ENCODE results near the gene CFAP299.
A peak's percentile ranks its signal among the peaks of the same experiment; 100 is the strongest.

Gene CFAP299

DNA sequence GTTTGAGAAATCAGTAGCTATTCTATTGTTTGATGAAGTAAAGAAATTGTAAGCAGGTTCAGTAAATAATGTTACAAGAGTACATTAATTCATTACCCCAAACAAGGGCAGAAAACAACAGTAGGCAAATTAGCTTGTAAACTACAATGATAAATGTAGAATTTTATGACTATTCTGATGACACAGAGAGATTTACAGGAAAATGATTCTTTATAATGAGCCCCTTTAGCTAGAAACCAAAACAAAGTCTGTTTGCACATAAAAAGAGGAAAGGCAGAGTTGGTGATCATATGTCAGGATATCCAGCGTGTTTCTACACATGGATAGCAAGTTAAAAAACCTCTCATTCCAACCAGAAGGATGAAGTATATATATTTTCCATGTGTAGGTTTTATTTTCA, 204.8 kb downstream of the CFAP299 start:
- no peaks in the 10 kb centered on the region for H3K27me3 ChIP-seq (ENCODE audit: insufficient read depth, poor library complexity, severe bottlenecking)
- no peak for DNase-seq (ENCODE audit: low spot score)
- no peak overlapping the region for H3K27ac ChIP-seq (ENCODE audit: poor library complexity, severe bottlenecking)
- no peaks in the 10 kb centered on the region for H3K9me3 ChIP-seq (ENCODE audit: severe bottlenecking)
- H3K4me3 ChIP-seq (ENCODE audit: severe bottlenecking): no peak overlapping the region
- TF ChIP-seq, protein P1, sequence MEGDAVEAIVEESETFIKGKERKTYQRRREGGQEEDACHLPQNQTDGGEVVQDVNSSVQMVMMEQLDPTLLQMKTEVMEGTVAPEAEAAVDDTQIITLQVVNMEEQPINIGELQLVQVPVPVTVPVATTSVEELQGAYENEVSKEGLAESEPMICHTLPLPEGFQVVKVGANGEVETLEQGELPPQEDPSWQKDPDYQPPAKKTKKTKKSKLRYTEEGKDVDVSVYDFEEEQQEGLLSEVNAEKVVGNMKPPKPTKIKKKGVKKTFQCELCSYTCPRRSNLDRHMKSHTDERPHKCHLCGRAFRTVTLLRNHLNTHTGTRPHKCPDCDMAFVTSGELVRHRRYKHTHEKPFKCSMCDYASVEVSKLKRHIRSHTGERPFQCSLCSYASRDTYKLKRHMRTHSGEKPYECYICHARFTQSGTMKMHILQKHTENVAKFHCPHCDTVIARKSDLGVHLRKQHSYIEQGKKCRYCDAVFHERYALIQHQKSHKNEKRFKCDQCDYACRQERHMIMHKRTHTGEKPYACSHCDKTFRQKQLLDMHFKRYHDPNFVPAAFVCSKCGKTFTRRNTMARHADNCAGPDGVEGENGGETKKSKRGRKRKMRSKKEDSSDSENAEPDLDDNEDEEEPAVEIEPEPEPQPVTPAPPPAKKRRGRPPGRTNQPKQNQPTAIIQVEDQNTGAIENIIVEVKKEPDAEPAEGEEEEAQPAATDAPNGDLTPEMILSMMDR (IDR thresholded peaks at IDR 0.05; ENCODE audit: poor library complexity, severe bottlenecking): no peak
- H3K36me3 ChIP-seq (ENCODE audit: low read depth): no peaks in the 10 kb centered on the region
- ATAC-seq (ENCODE audit: low read depth): no peak
- peaks cover 8% of the 10 kb centered on the region for H3K4me1 ChIP-seq (ENCODE audit: insufficient read depth, poor library complexity, severe bottlenecking)

DNA sequence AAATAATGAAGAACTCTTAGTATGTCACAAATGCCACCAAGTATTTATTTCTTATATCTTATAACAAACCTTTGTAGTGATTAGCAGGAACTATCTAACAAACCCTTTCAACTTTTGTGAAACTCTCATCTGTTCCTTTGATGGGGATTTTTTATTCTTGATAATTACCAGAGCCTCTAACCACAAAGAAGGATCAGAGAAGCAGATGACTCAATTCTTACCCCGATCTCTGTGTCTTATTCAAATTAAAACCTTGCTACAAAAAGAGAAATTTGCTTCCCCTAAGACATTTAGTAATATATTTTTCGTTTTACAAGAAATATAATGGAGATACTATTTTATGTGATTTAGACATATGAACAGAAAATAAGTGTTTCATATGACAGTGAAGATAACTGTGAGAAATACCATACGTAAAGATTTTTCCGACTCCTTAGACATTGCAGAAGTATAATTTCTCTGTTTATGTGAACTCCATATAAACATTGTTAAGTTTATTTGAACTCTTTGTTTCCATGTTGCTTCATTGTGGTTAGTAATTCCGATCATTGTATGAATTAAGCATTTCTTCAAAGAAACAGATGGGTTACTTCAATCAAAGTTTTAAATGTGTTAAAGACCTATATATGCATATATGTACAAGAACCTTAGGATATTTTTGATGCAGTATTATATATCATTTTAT, 205.4 kb downstream of the CFAP299 start:
- no peaks in the 10 kb centered on the region for H3K27me3 ChIP-seq (ENCODE audit: insufficient read depth, poor library complexity, severe bottlenecking)
- TF ChIP-seq, protein P1 (IDR thresholded peaks at IDR 0.05; ENCODE audit: poor library complexity, severe bottlenecking): no peak
- no peak for ATAC-seq (ENCODE audit: low read depth)
- no peak overlapping the region for H3K27ac ChIP-seq (ENCODE audit: poor library complexity, severe bottlenecking)
- DNase-seq (ENCODE audit: low spot score): no peak
- H3K9me3 ChIP-seq (ENCODE audit: severe bottlenecking): no peaks in the 10 kb centered on the region
- H3K4me1 ChIP-seq (ENCODE audit: insufficient read depth, poor library complexity, severe bottlenecking): peaks cover 8% of the 10 kb centered on the region
- no peaks in the 10 kb centered on the region for H3K36me3 ChIP-seq (ENCODE audit: low read depth)
- H3K4me3 ChIP-seq (ENCODE audit: severe bottlenecking): no peak overlapping the region

DNA sequence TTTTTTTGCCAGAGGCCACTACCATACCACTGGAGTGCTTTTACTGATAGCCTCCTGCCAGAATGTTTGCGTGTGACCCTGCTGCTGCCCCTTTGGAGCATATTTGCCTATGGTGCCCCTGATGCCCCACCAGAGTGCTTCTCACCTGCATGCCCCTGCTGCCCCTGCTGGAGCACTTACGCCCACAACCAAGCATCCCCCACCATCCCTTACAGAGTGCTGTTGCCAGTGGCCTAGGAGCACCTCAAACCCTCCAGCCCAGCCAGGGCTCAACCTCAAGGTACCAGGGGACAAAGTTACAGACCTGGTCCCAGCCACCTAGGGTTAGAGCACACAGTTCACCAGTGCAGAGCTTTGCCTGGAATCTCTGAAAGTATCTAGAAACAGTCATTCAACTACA, 207.2 kb downstream of the CFAP299 start:
- DNase-seq (ENCODE audit: low spot score) (no peak), ATAC-seq (ENCODE audit: low read depth) (no peak)
- H3K27me3 ChIP-seq (ENCODE audit: insufficient read depth, poor library complexity, severe bottlenecking): no peaks in the 10 kb centered on the region
- H3K9me3 ChIP-seq (ENCODE audit: severe bottlenecking): no peaks in the 10 kb centered on the region
- no peaks in the 10 kb centered on the region for H3K36me3 ChIP-seq (ENCODE audit: low read depth)
- TF ChIP-seq, protein P1 (IDR thresholded peaks at IDR 0.05; ENCODE audit: poor library complexity, severe bottlenecking): no peak
- H3K4me3 ChIP-seq (ENCODE audit: severe bottlenecking): no peak overlapping the region
- H3K27ac ChIP-seq (ENCODE audit: poor library complexity, severe bottlenecking): no peak overlapping the region
- H3K4me1 ChIP-seq (ENCODE audit: insufficient read depth, poor library complexity, severe bottlenecking): peaks cover 8% of the 10 kb centered on the region

DNA sequence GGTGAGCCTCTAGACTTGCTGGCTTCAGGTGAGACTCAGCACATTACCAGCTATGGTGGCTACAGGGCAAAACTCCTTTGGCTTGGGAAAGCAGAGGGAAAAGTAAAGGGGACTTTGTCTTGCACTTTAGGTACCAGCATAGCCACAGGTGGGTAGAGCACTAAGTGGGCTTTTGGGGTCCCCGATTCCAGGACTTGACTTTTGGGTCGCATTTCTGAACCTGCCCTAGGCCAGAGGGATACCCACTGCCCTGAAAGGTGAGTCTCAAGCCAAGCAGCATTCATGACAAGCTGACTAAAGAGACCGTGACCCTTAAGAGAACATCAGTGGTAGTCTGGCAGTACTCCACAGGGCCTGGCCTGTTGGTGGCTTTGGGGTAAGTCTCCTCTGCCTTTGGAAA, 224.8 kb downstream of the CFAP299 start:
- Histone ChIP-seq H3K4me1 (ENCODE audit: insufficient read depth, poor library complexity, severe bottlenecking) (no peaks in the 10 kb centered on the region), H3K4me3 (ENCODE audit: severe bottlenecking) (no peak overlapping the region), H3K27me3 (ENCODE audit: insufficient read depth, poor library complexity, severe bottlenecking) (no peaks in the 10 kb centered on the region), H3K9me3 (ENCODE audit: severe bottlenecking) (no peaks in the 10 kb centered on the region), H3K36me3 (ENCODE audit: low read depth) (no peaks in the 10 kb centered on the region), H3K27ac (ENCODE audit: poor library complexity, severe bottlenecking) (no peak overlapping the region)
- TF ChIP-seq, protein P1 (IDR thresholded peaks at IDR 0.05; ENCODE audit: poor library complexity, severe bottlenecking): no peak
- ATAC-seq (ENCODE audit: low read depth) (no peak), DNase-seq (ENCODE audit: low spot score) (no peak)

DNA sequence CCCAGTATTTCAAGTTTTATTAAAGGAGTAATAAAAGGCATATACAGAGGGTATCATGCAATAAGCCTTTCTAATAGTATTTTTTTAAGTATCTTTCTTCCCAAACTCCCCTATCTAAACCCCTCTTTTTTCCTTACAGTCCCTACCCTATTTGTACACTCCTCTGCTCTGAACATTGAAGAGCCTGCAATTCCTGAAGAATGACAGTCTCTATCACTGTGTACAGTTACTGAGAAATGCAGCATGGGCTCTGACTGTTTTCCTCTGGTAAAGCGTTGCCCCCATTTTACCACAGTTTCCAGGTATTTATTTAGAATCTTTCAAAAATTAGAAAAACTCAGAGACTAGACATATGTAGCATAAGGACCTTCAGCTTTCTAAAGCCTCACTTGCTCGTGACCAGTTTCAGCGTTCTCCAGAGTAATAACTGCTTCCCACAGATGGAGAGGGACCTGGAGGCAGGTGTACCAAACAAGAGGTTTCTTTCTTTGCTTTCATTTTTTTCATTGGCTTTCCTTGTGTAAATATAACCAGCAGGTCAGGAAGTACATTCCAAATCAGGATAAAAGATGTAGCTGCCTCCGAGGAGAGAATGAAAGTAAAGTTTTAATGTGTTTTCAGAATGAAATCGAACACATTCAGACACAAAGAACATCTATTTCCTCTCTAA, 230.8 kb downstream of the CFAP299 start:
- Histone ChIP-seq H3K9me3 (ENCODE audit: severe bottlenecking) (no peaks in the 10 kb centered on the region), H3K27me3 (ENCODE audit: insufficient read depth, poor library complexity, severe bottlenecking) (no peaks in the 10 kb centered on the region), H3K36me3 (ENCODE audit: low read depth) (no peaks in the 10 kb centered on the region), H3K4me1 (ENCODE audit: insufficient read depth, poor library complexity, severe bottlenecking) (peaks cover 12% of the 10 kb centered on the region), H3K27ac (ENCODE audit: poor library complexity, severe bottlenecking) (no peak overlapping the region), H3K4me3 (ENCODE audit: severe bottlenecking) (peak overlapping the region; percentile 25)
- DNase-seq (ENCODE audit: low spot score) (no peak), ATAC-seq (ENCODE audit: low read depth) (peak; percentile 68)
- TF ChIP-seq, protein P1 (IDR thresholded peaks at IDR 0.05; ENCODE audit: poor library complexity, severe bottlenecking): no peak

All from RWPE2 (cell line).